ENCODE data around the gene CDH4. TPM values are rescaled to one million over a fixed set of nuclear protein-coding genes. Genes with fewer than 3 reads are reported as not detected.

CDH4 gene
- total RNA-seq, 1 experiment from 2014 or later, result 5.3 TPM

DNA sequence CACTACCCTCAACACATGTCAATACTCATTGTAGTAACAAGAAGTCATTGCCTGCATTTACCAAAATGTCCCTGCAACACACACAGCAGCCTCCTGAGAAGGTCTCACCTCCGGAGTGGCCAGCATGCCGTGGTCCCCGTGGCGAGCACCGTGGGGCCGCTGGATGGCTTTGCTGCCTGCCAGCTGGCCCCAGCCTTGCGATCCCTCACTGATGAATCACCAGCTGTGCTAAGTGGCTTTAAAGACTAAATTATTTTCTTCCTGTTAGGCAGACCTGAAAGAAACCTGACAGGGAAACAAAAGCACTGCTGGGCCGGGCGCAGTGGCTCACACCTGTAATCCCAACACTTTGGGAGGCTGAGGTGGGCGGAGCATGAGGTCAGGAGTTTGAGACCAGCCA is 306.7 kb downstream of the CDH4 start (continued):
- TF ChIP-seq, protein P1, sequence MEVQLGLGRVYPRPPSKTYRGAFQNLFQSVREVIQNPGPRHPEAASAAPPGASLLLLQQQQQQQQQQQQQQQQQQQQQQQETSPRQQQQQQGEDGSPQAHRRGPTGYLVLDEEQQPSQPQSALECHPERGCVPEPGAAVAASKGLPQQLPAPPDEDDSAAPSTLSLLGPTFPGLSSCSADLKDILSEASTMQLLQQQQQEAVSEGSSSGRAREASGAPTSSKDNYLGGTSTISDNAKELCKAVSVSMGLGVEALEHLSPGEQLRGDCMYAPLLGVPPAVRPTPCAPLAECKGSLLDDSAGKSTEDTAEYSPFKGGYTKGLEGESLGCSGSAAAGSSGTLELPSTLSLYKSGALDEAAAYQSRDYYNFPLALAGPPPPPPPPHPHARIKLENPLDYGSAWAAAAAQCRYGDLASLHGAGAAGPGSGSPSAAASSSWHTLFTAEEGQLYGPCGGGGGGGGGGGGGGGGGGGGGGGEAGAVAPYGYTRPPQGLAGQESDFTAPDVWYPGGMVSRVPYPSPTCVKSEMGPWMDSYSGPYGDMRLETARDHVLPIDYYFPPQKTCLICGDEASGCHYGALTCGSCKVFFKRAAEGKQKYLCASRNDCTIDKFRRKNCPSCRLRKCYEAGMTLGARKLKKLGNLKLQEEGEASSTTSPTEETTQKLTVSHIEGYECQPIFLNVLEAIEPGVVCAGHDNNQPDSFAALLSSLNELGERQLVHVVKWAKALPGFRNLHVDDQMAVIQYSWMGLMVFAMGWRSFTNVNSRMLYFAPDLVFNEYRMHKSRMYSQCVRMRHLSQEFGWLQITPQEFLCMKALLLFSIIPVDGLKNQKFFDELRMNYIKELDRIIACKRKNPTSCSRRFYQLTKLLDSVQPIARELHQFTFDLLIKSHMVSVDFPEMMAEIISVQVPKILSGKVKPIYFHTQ (CRISPR knock-in tag; IDR thresholded peaks at IDR 0.05), result no peak
- TF ChIP-seq ZNF423 (CRISPR knock-in tag; IDR thresholded peaks at IDR 0.05), result no peak
- no peak for TF ChIP-seq CREB1 (CRISPR knock-in tag; IDR thresholded peaks at IDR 0.05)
- TF ChIP-seq, protein P2, sequence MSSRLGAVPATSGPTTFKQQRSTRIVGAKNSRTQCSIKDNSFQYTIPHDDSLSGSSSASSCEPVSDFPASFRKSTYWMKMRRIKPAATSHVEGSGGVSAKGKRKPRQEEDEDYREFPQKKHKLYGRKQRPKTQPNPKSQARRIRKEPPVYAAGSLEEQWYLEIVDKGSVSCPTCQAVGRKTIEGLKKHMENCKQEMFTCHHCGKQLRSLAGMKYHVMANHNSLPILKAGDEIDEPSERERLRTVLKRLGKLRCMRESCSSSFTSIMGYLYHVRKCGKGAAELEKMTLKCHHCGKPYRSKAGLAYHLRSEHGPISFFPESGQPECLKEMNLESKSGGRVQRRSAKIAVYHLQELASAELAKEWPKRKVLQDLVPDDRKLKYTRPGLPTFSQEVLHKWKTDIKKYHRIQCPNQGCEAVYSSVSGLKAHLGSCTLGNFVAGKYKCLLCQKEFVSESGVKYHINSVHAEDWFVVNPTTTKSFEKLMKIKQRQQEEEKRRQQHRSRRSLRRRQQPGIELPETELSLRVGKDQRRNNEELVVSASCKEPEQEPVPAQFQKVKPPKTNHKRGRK (CRISPR knock-in tag; IDR thresholded peaks at IDR 0.05; ENCODE audit: borderline replicate concordance), result no peak
- TF ChIP-seq NFE2L1 (CRISPR knock-in tag; IDR thresholded peaks at IDR 0.05), result no peak
- no peak for TF ChIP-seq MYBL2 (CRISPR knock-in tag; IDR thresholded peaks at IDR 0.05)
- TF ChIP-seq, protein P3, sequence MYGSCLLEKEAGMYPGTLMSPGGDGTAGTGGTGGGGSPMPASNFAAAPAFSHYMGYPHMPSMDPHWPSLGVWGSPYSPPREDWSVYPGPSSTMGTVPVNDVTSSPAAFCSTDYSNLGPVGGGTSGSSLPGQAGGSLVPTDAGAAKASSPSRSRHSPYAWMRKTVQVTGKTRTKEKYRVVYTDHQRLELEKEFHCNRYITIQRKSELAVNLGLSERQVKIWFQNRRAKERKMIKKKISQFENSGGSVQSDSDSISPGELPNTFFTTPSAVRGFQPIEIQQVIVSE (CRISPR knock-in tag; IDR thresholded peaks at IDR 0.05; ENCODE audit: borderline replicate concordance), result no peak
- no peak for TF ChIP-seq SOX15 (CRISPR knock-in tag; IDR thresholded peaks at IDR 0.05)
- TF ChIP-seq FOXP1 (CRISPR knock-in tag; IDR thresholded peaks at IDR 0.05; ENCODE audit: borderline replicate concordance), result no peak
- TF ChIP-seq NR1H2 (CRISPR knock-in tag; IDR thresholded peaks at IDR 0.05), result no peak

DNA sequence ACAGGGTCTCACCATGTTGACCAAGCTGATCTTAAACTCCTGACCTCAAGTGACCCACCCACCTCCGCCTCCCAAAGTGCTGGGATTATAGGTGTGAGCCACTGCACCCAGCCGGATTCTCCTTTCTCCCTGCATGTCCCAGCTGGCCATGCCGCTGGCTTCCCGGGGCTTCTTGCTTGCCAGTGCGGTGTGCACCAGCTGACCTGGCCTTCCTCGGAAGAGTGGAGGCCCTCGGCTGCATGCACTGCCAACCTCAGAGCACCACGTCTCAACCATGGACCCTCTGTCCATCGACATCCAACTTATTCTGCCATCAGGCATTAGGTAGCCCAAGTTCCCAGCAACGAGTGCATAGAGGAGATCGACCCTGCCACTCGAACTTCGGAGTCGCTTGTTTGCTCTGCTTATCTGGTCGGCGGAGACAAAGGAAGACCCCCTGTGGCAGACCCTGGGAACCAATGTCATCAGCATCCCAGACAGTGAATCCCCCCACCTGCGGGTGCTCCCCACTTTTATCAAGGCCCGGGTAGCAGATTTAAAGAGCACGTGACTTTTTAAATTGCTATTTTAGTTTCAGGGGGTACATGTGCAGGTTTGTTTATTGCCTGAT is 307.8 kb downstream of the CDH4 start:
- POLR2A ChIA-PET, result no interaction called here
- H3K9me3 Mint-ChIP-seq, result no peaks in the 10 kb centered on the region; the same call in 1 of the 2 replicates
- H3K27me3 Mint-ChIP-seq (ENCODE audit: low read depth), result peaks cover 18% of the 10 kb centered on the region
- H3K4me1 Mint-ChIP-seq, result peaks cover 27% of the 10 kb centered on the region
- no peak overlapping the region for H3K27ac Mint-ChIP-seq
- H3K4me3 Mint-ChIP-seq, result no peak overlapping the region
- TF ChIP-seq CBFB (CRISPR knock-in tag; IDR thresholded peaks at IDR 0.05; ENCODE audit: low read depth) (no peak), NR1H2 (CRISPR knock-in tag; IDR thresholded peaks at IDR 0.05) (no peak), TP53 (CRISPR knock-in tag; IDR thresholded peaks at IDR 0.05) (no peak), NFYB (CRISPR knock-in tag; conservative IDR thresholded peaks at IDR 0.05; ENCODE audit: low read depth) (no peak), SMAD3 (CRISPR knock-in tag; IDR thresholded peaks at IDR 0.05; ENCODE audit: borderline replicate concordance) (no peak), HMGXB4 (CRISPR knock-in tag; IDR thresholded peaks at IDR 0.05) (no peak), JUN (CRISPR knock-in tag; IDR thresholded peaks at IDR 0.05) (no peak), ZNF425 (CRISPR knock-in tag; conservative IDR thresholded peaks at IDR 0.05) (no peak), TEAD1 (CRISPR knock-in tag; IDR thresholded peaks at IDR 0.05) (no peak), E2F5 (CRISPR knock-in tag; IDR thresholded peaks at IDR 0.05) (no peak)
- no peaks in the 10 kb centered on the region for H3K36me3 Mint-ChIP-seq
- CTCF ChIA-PET, result interaction anchor here (0.6 to 1.4 kb wide), 10 partner anchors 12 to 316 kb away, joined by 3 to 7 read pairs (median 3); no protein-coding TSS in a partner anchor
- ATAC-seq, result no peak
- no peak for DNase-seq (ENCODE audit: low spot score)
